K562 (cell line): Measurements from ENCODE around the gene ENTREP3. TPM values are rescaled to one million over a fixed set of nuclear protein-coding genes. Genes with fewer than 3 reads are reported as not detected.

Experiments
- ATAC-seq: fragments of 200-7000 bp; cut with Tn5 transposase; 3 replicates; pipeline ENCODE4 v1.9.1; 2020; ENCODE audit warnings: moderate library complexity
- BruUV-seq: library from RNA; stranded (reverse); fragments of 400-500 nt; replicated peaks from 2 replicates; lab custom pipeline; 2021; lab: Mats Ljungman, UMichigan
- CTCF ChIA-PET: fragments of 300-600 bp; formaldehyde crosslinking; extraction: SDS; loops from one replicate; lab custom pipeline; 2021; ENCODE audit warnings: low intra/inter-chr PET ratio; lab: Yijun Ruan, JAX
- POLR2A ChIA-PET: fragments of 300-600, 350-650 bp; sonication (Branson Sonifier 250); formaldehyde crosslinking; extraction: SDS; loops from one replicate; lab custom pipeline; 2021; ENCODE audit warnings: antibody characterized with exemption, inconsistent platforms; lab: Yijun Ruan, JAX
- DNase-seq, 4 experiments: peaks; one replicate each; pipeline versions ENCODE4 v3.0.0 to v3.0.0-alpha.2; 2011 to 2018; ENCODE audit warnings: low spot score in 3 of 4, mixed read lengths in 3 of 4; ENCODE audit errors: extremely low read depth in 1 of 4
- FAIRE-seq: peaks from 2 replicates; lab custom pipeline; 2011; peaks lifted over from hg19 to GRCh38; lab: Jason Lieb, UNC
- H2AFZ ChIP-seq: 2 replicates; pipeline ENCODE4 v1.6.0; 2011; ENCODE audit warnings: low read depth, low read length, control low read depth, inconsistent platforms
- H3K27ac ChIP-seq: fragments of 200-600 bp; 3 replicates; pipeline ENCODE4 v1.8.0; 2011; ENCODE audit warnings: low read depth, mild to moderate bottlenecking, control low read depth, inconsistent platforms, low read length, moderate library complexity, mixed read lengths; ENCODE audit errors: extremely low read depth
- H3K27me3 ChIP-seq, 2 experiments: fragments of 300-600 bp in 1 of 2; 2 replicates in 1 of 2; 3 replicates in 1 of 2; pipeline versions ENCODE4 v1.6.0 to v1.8.0; 2011; ENCODE audit warnings: inconsistent platforms in 2 of 2, low read length in 2 of 2, mild to moderate bottlenecking in 1 of 2, mixed read lengths in 1 of 2, moderate library complexity in 1 of 2; ENCODE audit not compliant: control insufficient read depth in 2 of 2, insufficient read depth in 2 of 2
- H3K36me3 ChIP-seq: fragments of 300-600 bp; 3 replicates; pipeline ENCODE4 v1.8.0; 2011; ENCODE audit warnings: mild to moderate bottlenecking, low read length, inconsistent platforms; ENCODE audit not compliant: control insufficient read depth, insufficient read depth
- H3K4me1 ChIP-seq, 2 experiments: fragments of 200-600 bp in 1 of 2; replicated peaks in 1 of 2; 2 replicates in 1 of 2; 3 replicates in 1 of 2; pipeline versions ENCODE4 v1.5.1 to v1.8.0; 2011; ENCODE audit warnings: inconsistent platforms in 2 of 2, low read length in 2 of 2, mild to moderate bottlenecking in 1 of 2, mixed read lengths in 1 of 2, moderate library complexity in 1 of 2; ENCODE audit not compliant: control insufficient read depth in 2 of 2, insufficient read depth in 2 of 2
- H3K4me2 ChIP-seq: 2 replicates; pipeline ENCODE4 v1.6.1; 2011; ENCODE audit warnings: low read length, control low read depth, inconsistent platforms, mixed read lengths; ENCODE audit not compliant: insufficient read depth
- H3K4me3 ChIP-seq: fragments of 200-600 bp; sonication (generic), shearing (Covaris generic); 2 replicates; pipeline ENCODE4 v1.5.1; 2016; ENCODE audit warnings: control low read depth, inconsistent platforms
- H3K79me2 ChIP-seq: fragments of 200-600 bp; 3 replicates; pipeline ENCODE4 v1.8.0; 2011; ENCODE audit warnings: low read length, inconsistent platforms; ENCODE audit not compliant: control insufficient read depth, insufficient read depth
- H3K9ac ChIP-seq, 2 experiments: 2 replicates each; pipeline versions ENCODE4 v1.6.0 to v1.6.1; 2011; ENCODE audit warnings: low read depth in 2 of 2, low read length in 2 of 2, control low read depth in 1 of 2, inconsistent platforms in 1 of 2, mild to moderate bottlenecking in 1 of 2, mixed read lengths in 1 of 2; ENCODE audit not compliant: insufficient read depth in 1 of 2
- H3K9me1 ChIP-seq: one replicate; pipeline ENCODE4 v1.6.0; 2011; ENCODE audit warnings: inconsistent platforms, mild to moderate bottlenecking, low read length, moderate library complexity; ENCODE audit not compliant: control insufficient read depth, insufficient read depth
- H3K9me3 ChIP-seq: replicated peaks from 2 replicates; pipeline ENCODE4 v1.5.1; 2011; ENCODE audit warnings: low read depth, low read length, inconsistent platforms; ENCODE audit not compliant: control insufficient read depth, insufficient read depth
- H4K20me1 ChIP-seq: replicated peaks from 2 replicates; pipeline ENCODE4 v1.6.1; 2011; ENCODE audit warnings: low read length, inconsistent platforms, mixed read lengths; ENCODE audit not compliant: control insufficient read depth, insufficient read depth
- BDP1 ChIP-seq: IDR thresholded peaks from 3 replicates; pipeline ENCODE4 v1.6.1; 2011; ENCODE audit not compliant: insufficient read length, insufficient read depth
- HMGN3 ChIP-seq: IDR thresholded peaks from 2 replicates; pipeline ENCODE4 v1.6.1; 2011; ENCODE audit warnings: borderline replicate concordance, low read depth, mild to moderate bottlenecking, mixed read lengths, low read length; ENCODE audit not compliant: insufficient read length; ENCODE audit errors: extremely low read depth
- MTA1 ChIP-seq: fragments of 450-650 bp; IDR thresholded peaks from 2 replicates; pipeline ENCODE4 v1.6.1; 2017; ENCODE audit warnings: borderline replicate concordance
- NR2C1 ChIP-seq, 2 experiments: fragments of 450-650 bp; IDR thresholded peaks; 2 replicates each; pipeline ENCODE4 v1.6.1; 2017; ENCODE audit warnings: mild to moderate bottlenecking in 2 of 2, antibody characterized with exemption in 1 of 2, inconsistent platforms in 1 of 2, missing compliant biosample characterization in 1 of 2, missing genetic modification characterization in 1 of 2
- NR2F6 ChIP-seq: fragments of 450-650 bp; formaldehyde crosslinking; IDR thresholded peaks from 2 replicates; pipeline ENCODE4 v1.4.0; 2020; ENCODE audit warnings: mild to moderate bottlenecking
- PTTG1 ChIP-seq: fragments of 450-650 bp; IDR thresholded peaks from 2 replicates; pipeline ENCODE4 v1.6.1; 2016; ENCODE audit warnings: low read depth, mild to moderate bottlenecking, missing genetic modification characterization, missing compliant biosample characterization
- TCF3 ChIP-seq: sonication (generic); formaldehyde crosslinking; IDR thresholded peaks from 2 replicates; pipeline ENCODE4 v1.4.0; 2020; ENCODE audit warnings: mild to moderate bottlenecking, missing genetic modification reagents
- YY1 ChIP-seq, 3 experiments: IDR thresholded peaks; 2 replicates each; pipeline ENCODE4 v1.6.1; 2011; ENCODE audit warnings: low read length in 2 of 3, mild to moderate bottlenecking in 2 of 3, moderate library complexity in 2 of 3, borderline replicate concordance in 1 of 3, control low read depth in 1 of 3, low read depth in 1 of 3; ENCODE audit not compliant: insufficient read depth in 3 of 3, insufficient replicate concordance in 2 of 3, control insufficient read depth in 1 of 3, insufficient read length in 1 of 3; ENCODE audit errors: extremely low read depth in 1 of 3
- ZNF124 ChIP-seq: sonication (generic); formaldehyde crosslinking; IDR thresholded peaks from 2 replicates; pipeline ENCODE4 v1.8.1; 2022; ENCODE audit warnings: missing genetic modification reagents
- ZNF197 ChIP-seq: fragments of 200-800 bp; sonication (Bioruptor generic); IDR thresholded peaks from 2 replicates; pipeline ENCODE4 v1.6.1; 2016; ENCODE audit warnings: low read depth, missing genetic modification characterization, missing compliant biosample characterization
- ZNF24 ChIP-seq: fragments of 450-650 bp; IDR thresholded peaks from 2 replicates; pipeline ENCODE4 v1.6.1; 2016
- WGBS: fragments of 100-300 bp; shearing (Covaris generic); methylation state at CpG from one replicate; pipeline ENCODE4 v1.1.6; 2016; ENCODE audit warnings: low coverage, mixed read lengths; ENCODE audit not compliant: insufficient coverage; ENCODE audit errors: missing lambda C conversion rate; 5-methylcytosine and 5-hydroxymethylcytosine counted together
- in situ Hi-C: fragments of 300-500 bp; cut with MboI; formaldehyde crosslinking; loops from 4 replicates; pipeline ENCODE4 v1.15.0; 2018; ENCODE audit warnings: inconsistent platforms, mixed read lengths
- intact Hi-C: fragments of 100-400 bp; cut with micrococcal nuclease; formaldehyde crosslinking; loops from 2 replicates; pipeline ENCODE4 v1.14.2; 2022
- polyA plus RNA-seq, 8 experiments: library from polyadenylated mRNA; depleted of rRNA in 4 of 8; stranded (reverse) in 5 of 8; unstranded in 3 of 8; fragments of >200 nt; fragmentation: Nextera tagmentation in 2 of 8; fragmentation: Illumina TruSeq in 1 of 8; extraction: Ambion mirVana in 2 of 8; extraction: Trizol in 1 of 8; gene quantifications; 2 replicates each; pipeline versions ENCODE4 v1.2.1 to v1.2.3, GENCODE V29; 2011 to 2014; ENCODE audit warnings: inconsistent platforms in 1 of 8, missing spikeins in 1 of 8
- total RNA-seq, 7 experiments: library from RNA; depleted of rRNA in 6 of 7; stranded (reverse); fragments of >200 nt in 6 of 7; fragmentation: Illumina TruSeq in 2 of 7; extraction: Trizol in 2 of 7; gene quantifications; 2 replicates each; pipeline versions ENCODE4 v1.2.1 to v1.2.3, GENCODE V29; 2011 to 2021; ENCODE audit warnings: low replicate concordance in 1 of 7
- TF ChIP-seq, protein P1 (sequence below): fragments of 200-800 bp; sonication (Bioruptor generic); IDR thresholded peaks from 2 replicates; pipeline ENCODE4 v1.6.1; 2017; ENCODE audit warnings: missing genetic modification characterization, missing compliant biosample characterization
- TF ChIP-seq, protein P2 (sequence below): fragments of 450-650 bp; IDR thresholded peaks from 2 replicates; pipeline ENCODE4 v1.6.1; 2017; ENCODE audit warnings: antibody characterized with exemption
- TF ChIP-seq, protein P3 (sequence below), 2 experiments: fragments of 450-650 bp; conservative IDR thresholded peaks; 2 replicates each; pipeline ENCODE4 v1.6.1; 2017; ENCODE audit warnings: mild to moderate bottlenecking in 2 of 2, moderate library complexity in 2 of 2
- TF ChIP-seq, protein P4 (sequence below): sonication (generic); formaldehyde crosslinking; IDR thresholded peaks from 2 replicates; pipeline ENCODE4 v1.9.0; 2022; ENCODE audit warnings: mild to moderate bottlenecking, missing genetic modification reagents

Gene ENTREP3
- total and polyA plus RNA-seq, 9 of the 15 experiments (the other 6 are each of a cell fraction or from before 2014, with no cell fraction given), result 1.9 to 41.8 (median 5.9) TPM

DNA sequence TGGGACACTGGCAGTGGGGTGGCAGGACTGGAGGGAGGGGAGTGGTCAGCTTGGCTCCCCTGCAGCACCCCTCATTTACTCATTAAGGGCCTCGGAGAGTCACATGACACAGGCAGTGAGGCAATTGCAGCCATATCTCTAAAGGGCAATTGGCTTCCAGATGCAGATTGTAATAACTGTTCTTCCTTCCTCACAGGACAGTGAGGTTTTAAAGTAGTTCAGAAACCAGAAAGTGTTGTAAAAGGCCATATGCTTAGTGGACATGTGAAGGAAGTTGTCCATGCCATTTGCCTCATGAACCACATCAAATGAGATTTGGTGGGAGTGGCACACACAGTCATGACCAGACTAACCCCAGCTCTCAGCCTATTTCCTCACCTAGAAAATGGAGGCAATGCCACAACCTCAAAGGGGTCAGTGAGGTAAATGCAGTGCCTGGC lies 35.7 kb downstream of the ENTREP3 start:
- Histone ChIP-seq H3K27me3 (no peaks in the 10 kb centered on the region), H3K36me3 (no peaks in the 10 kb centered on the region; the same call in 1 of the 3 replicates), H3K27ac (peak overlapping the region; percentile 44), H3K9me1 (no peaks in the 10 kb centered on the region), H3K4me3 (0 out of 2 replicates have a peak overlapping the region, but pooled peaks have one; percentile 13), H3K9me3 (no peaks in the 10 kb centered on the region), H2AFZ (peak overlapping the region; percentile 95), H3K9ac (peak overlapping the region; percentile 27 to 46; a peak in 2 of 4 replicates), H3K4me2 (peak overlapping the region; percentile 42), H3K4me1 (peaks cover 13 to 26% of the 10 kb centered on the region in 2 experiments), H4K20me1 (no peaks in the 10 kb centered on the region), H3K79me2 (peaks cover under 1% of the 10 kb centered on the region; the same call in 1 of the 3 replicates)
- intact Hi-C loops (no loop called here), in situ Hi-C loops (no loop called here)
- no peak for FAIRE-seq
- peak; percentile 31 to 62 (median 47) for DNase-seq
- 14% methylated on average over 1 of the region's 1 CpG for WGBS
- CTCF ChIA-PET, result no interaction called here
- peak; percentile 74 for ATAC-seq
- POLR2A ChIA-PET, result interaction anchor here (0.6 to 1.8 kb wide), 6 partner anchors 10 to 994 kb away, joined by 3 to 10 read pairs (median 4); partner anchors contain the start of gene MTX1
- no TSS peak for BruUV-seq
- TF ChIP-seq HMGN3 (no peak), PTTG1 (tag) (no peak), MTA1 (no peak), TCF3 (CRISPR knock-in tag) (peak; percentile 12; the same call in 1 of the 2 replicates), ZNF24 (no peak), ZNF197 (no peak), NR2F6 (CRISPR knock-in tag) (peak; percentile 32; the same call in 1 of the 2 replicates), YY1 (IDR thresholded peaks at IDR 0.05; ENCODE audit: borderline replicate concordance in 1 of 3, control insufficient read depth in 1 of 3, extremely low read depth in 1 of 3, insufficient read depth in 3 of 3, insufficient read length in 1 of 3, insufficient replicate concordance in 2 of 3, low read depth in 1 of 3, low read length in 2 of 3) (peak; percentile 90 to 98 (median 92)), ZNF124 (CRISPR knock-in tag) (no peak), BDP1 (no peak), NR2C1 (IDR thresholded peaks at IDR 0.05) (peak; percentile 61; the same call in 1 of the 2 replicates), NR2C1 (tag; IDR thresholded peaks at IDR 0.05) (peak; percentile 44; the same call in 1 of the 2 replicates)
- TF ChIP-seq, protein P1, sequence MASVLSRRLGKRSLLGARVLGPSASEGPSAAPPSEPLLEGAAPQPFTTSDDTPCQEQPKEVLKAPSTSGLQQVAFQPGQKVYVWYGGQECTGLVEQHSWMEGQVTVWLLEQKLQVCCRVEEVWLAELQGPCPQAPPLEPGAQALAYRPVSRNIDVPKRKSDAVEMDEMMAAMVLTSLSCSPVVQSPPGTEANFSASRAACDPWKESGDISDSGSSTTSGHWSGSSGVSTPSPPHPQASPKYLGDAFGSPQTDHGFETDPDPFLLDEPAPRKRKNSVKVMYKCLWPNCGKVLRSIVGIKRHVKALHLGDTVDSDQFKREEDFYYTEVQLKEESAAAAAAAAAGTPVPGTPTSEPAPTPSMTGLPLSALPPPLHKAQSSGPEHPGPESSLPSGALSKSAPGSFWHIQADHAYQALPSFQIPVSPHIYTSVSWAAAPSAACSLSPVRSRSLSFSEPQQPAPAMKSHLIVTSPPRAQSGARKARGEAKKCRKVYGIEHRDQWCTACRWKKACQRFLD, result peak; percentile 30; the same call in 1 of the 2 replicates
- TF ChIP-seq, protein P2, sequence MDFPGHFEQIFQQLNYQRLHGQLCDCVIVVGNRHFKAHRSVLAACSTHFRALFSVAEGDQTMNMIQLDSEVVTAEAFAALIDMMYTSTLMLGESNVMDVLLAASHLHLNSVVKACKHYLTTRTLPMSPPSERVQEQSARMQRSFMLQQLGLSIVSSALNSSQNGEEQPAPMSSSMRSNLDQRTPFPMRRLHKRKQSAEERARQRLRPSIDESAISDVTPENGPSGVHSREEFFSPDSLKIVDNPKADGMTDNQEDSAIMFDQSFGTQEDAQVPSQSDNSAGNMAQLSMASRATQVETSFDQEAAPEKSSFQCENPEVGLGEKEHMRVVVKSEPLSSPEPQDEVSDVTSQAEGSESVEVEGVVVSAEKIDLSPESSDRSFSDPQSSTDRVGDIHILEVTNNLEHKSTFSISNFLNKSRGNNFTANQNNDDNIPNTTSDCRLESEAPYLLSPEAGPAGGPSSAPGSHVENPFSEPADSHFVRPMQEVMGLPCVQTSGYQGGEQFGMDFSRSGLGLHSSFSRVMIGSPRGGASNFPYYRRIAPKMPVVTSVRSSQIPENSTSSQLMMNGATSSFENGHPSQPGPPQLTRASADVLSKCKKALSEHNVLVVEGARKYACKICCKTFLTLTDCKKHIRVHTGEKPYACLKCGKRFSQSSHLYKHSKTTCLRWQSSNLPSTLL, result no peak
- TF ChIP-seq, protein P3, sequence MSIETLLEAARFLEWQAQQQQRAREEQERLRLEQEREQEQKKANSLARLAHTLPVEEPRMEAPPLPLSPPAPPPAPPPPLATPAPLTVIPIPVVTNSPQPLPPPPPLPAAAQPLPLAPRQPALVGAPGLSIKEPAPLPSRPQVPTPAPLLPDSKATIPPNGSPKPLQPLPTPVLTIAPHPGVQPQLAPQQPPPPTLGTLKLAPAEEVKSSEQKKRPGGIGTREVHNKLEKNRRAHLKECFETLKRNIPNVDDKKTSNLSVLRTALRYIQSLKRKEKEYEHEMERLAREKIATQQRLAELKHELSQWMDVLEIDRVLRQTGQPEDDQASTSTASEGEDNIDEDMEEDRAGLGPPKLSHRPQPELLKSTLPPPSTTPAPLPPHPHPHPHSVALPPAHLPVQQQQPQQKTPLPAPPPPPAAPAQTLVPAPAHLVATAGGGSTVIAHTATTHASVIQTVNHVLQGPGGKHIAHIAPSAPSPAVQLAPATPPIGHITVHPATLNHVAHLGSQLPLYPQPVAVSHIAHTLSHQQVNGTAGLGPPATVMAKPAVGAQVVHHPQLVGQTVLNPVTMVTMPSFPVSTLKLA (conservative IDR thresholded peaks at IDR 0.05), result no peak
- TF ChIP-seq, protein P4, sequence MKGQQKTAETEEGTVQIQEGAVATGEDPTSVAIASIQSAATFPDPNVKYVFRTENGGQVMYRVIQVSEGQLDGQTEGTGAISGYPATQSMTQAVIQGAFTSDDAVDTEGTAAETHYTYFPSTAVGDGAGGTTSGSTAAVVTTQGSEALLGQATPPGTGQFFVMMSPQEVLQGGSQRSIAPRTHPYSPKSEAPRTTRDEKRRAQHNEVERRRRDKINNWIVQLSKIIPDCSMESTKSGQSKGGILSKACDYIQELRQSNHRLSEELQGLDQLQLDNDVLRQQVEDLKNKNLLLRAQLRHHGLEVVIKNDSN, result peak; percentile 96
